Suppressor macrophage treated with lipopolysaccharide for 1 hour (primary cell): ENCODE measurements around the gene MYH4.

Experiments
- DNase-seq, 3 donors: peaks; one replicate each; pipeline ENCODE4 v3.0.0-alpha.2; 2020 to 2022

The MYH4 gene

GRCh38 chr17:10421211-10421610 lies 48.1 kb downstream of the MYH4 start:
- DNase-seq, result no peak

GRCh38 chr17:10420811-10421210 lies 48.5 kb downstream of the MYH4 start:
- no peak for DNase-seq

- no peak for DNase-seq
These were observed 51.9 kb downstream of the MYH4 start for GRCh38 chr17:10417431-10417830.

- no peak for DNase-seq
These were observed 54.2 kb downstream of the MYH4 start for GRCh38 chr17:10415161-10415560.

GRCh38 chr17:10403589-10403988 lies 65.8 kb downstream of the MYH4 start:
- DNase-seq, result no peak

GRCh38 chr17:10398352-10398751 lies 71.0 kb downstream of the MYH4 start:
- DNase-seq, result no peak

- no peak for DNase-seq
These were observed 72.7 kb downstream of the MYH4 start for GRCh38 chr17:10396524-10397163.

- no peak for DNase-seq
These were observed 75.0 kb downstream of the MYH4 start for GRCh38 chr17:10394201-10394887.
